ENCODE measurements around the gene AK9.
"Not testable (repeated sequence)": the region's sequence is repeated elsewhere in the genome, so short reads cannot be mapped to it uniquely, and the experiment has no call there.

AK9 gene

DNA sequence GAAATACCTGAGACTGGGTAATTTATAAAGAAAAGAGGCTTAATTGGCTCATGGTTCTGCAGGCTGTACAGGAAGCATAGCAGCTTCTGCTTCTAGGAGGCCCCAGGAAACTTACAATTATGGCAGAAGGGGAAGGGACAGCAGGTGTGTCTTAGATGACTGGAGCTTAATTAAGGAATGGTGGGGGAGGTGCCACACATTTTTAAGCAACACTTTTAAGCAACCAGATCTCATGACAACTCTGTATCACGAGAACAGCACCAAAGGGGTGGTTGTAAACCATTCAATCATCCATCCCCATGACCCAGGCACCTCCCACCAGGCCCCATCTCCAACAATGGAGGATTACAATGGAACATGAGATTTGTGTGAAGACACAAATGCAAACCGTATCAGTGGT lies 27.0 kb upstream of the AK9 start:
- H3K9ac ChIP-seq (ENCODE audit: low read length): no peak overlapping the region
- peaks cover 13% of the 10 kb centered on the region for H3K4me1 ChIP-seq (ENCODE audit: control insufficient read depth, insufficient read depth, low read length)
- no peaks in the 10 kb centered on the region for H3K27me3 ChIP-seq (replicated peaks; ENCODE audit: control insufficient read depth, insufficient read depth, low read length)
- H3K36me3 ChIP-seq (ENCODE audit: control insufficient read depth, insufficient read depth, low read length, severe bottlenecking): peaks cover 8% of the 10 kb centered on the region
- DNase-seq (ENCODE audit: low read depth): no peak
- H3K9me3 ChIP-seq (ENCODE audit: control insufficient read depth, low read length): no peaks in the 10 kb centered on the region
- H3K4me3 ChIP-seq (ENCODE audit: low read length): no peak overlapping the region

- Histone ChIP-seq H3K36me3 (ENCODE audit: control insufficient read depth, insufficient read depth, low read length, severe bottlenecking) (no peaks in the 10 kb centered on the region), H3K9ac (ENCODE audit: low read length) (no peak overlapping the region), H3K9me3 (ENCODE audit: control insufficient read depth, low read length) (peaks cover 3% of the 10 kb centered on the region), H3K4me1 (ENCODE audit: control insufficient read depth, insufficient read depth, low read length) (peaks cover 9% of the 10 kb centered on the region), H3K27me3 (replicated peaks; ENCODE audit: control insufficient read depth, insufficient read depth, low read length) (no peaks in the 10 kb centered on the region), H3K4me3 (ENCODE audit: low read length) (no peak overlapping the region)
- peak; percentile 43 for DNase-seq (ENCODE audit: low read depth)
Observed at GRCh38 chr6:109715616-109716015, 24.6 kb upstream of the AK9 start.

- DNase-seq (ENCODE audit: low read depth): no peak
- Histone ChIP-seq H3K9me3 (ENCODE audit: control insufficient read depth, low read length) (peaks cover 3% of the 10 kb centered on the region), H3K4me3 (ENCODE audit: low read length) (no peak overlapping the region), H3K4me1 (ENCODE audit: control insufficient read depth, insufficient read depth, low read length) (peaks cover 9% of the 10 kb centered on the region), H3K36me3 (ENCODE audit: control insufficient read depth, insufficient read depth, low read length, severe bottlenecking) (no peaks in the 10 kb centered on the region), H3K9ac (ENCODE audit: low read length) (no peak overlapping the region), H3K27me3 (replicated peaks; ENCODE audit: control insufficient read depth, insufficient read depth, low read length) (no peaks in the 10 kb centered on the region)
Observed at GRCh38 chr6:109714611-109715010, 23.6 kb upstream of the AK9 start.

GRCh38 chr6:109714166-109714565 lies 23.2 kb upstream of the AK9 start:
- no peak overlapping the region for H3K4me3 ChIP-seq (ENCODE audit: low read length)
- peaks cover 3% of the 10 kb centered on the region for H3K9me3 ChIP-seq (ENCODE audit: control insufficient read depth, low read length)
- H3K27me3 ChIP-seq (replicated peaks; ENCODE audit: control insufficient read depth, insufficient read depth, low read length): no peaks in the 10 kb centered on the region
- peaks cover 9% of the 10 kb centered on the region for H3K4me1 ChIP-seq (ENCODE audit: control insufficient read depth, insufficient read depth, low read length)
- H3K9ac ChIP-seq (ENCODE audit: low read length): no peak overlapping the region
- no peaks in the 10 kb centered on the region for H3K36me3 ChIP-seq (ENCODE audit: control insufficient read depth, insufficient read depth, low read length, severe bottlenecking)
- no peak for DNase-seq (ENCODE audit: low read depth)

GRCh38 chr6:109713097-109713496 lies 22.1 kb upstream of the AK9 start:
- H3K9ac ChIP-seq (ENCODE audit: low read length): no peak overlapping the region
- H3K4me3 ChIP-seq (ENCODE audit: low read length): no peak overlapping the region
- DNase-seq (ENCODE audit: low read depth): no peak
- peaks cover 9% of the 10 kb centered on the region for H3K4me1 ChIP-seq (ENCODE audit: control insufficient read depth, insufficient read depth, low read length)
- peaks cover 3% of the 10 kb centered on the region for H3K9me3 ChIP-seq (ENCODE audit: control insufficient read depth, low read length)
- H3K27me3 ChIP-seq (replicated peaks; ENCODE audit: control insufficient read depth, insufficient read depth, low read length): no peaks in the 10 kb centered on the region
- H3K36me3 ChIP-seq (ENCODE audit: control insufficient read depth, insufficient read depth, low read length, severe bottlenecking): no peaks in the 10 kb centered on the region

DNA sequence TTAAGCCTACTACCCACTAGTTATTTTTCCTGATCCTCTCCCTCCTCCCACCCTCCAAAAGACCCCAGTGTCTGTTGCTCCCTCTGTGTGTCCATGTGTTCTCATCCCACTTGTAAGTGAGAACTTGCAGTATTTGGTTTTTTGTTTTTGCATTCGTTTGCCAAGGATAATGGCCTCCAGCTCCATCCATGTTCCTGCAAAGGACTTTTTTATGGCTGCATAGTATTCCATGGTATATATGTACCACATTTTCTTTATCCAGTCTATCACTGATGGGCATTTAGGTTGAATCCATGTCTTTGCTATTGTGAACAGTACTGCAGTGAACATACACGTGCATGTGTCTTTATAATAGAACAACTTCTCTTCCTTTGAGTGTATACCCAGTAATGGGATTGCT lies 17.1 kb upstream of the AK9 start:
- H3K36me3 ChIP-seq (ENCODE audit: control insufficient read depth, insufficient read depth, low read length, severe bottlenecking); H3K9ac ChIP-seq (ENCODE audit: low read length); H3K9me3 ChIP-seq (ENCODE audit: control insufficient read depth, low read length); H3K27me3 ChIP-seq (replicated peaks; ENCODE audit: control insufficient read depth, insufficient read depth, low read length); H3K4me1 ChIP-seq (ENCODE audit: control insufficient read depth, insufficient read depth, low read length); H3K4me3 ChIP-seq (ENCODE audit: low read length); DNase-seq (ENCODE audit: low read depth): not testable (repeated sequence)

GRCh38 chr6:109706513-109706912 lies 15.5 kb upstream of the AK9 start:
- no peak overlapping the region for H3K4me3 ChIP-seq (ENCODE audit: low read length)
- H3K9ac ChIP-seq (ENCODE audit: low read length): no peak overlapping the region
- DNase-seq (ENCODE audit: low read depth): no peak
- peaks cover 9% of the 10 kb centered on the region for H3K4me1 ChIP-seq (ENCODE audit: control insufficient read depth, insufficient read depth, low read length)
- no peaks in the 10 kb centered on the region for H3K36me3 ChIP-seq (ENCODE audit: control insufficient read depth, insufficient read depth, low read length, severe bottlenecking)
- H3K9me3 ChIP-seq (ENCODE audit: control insufficient read depth, low read length): no peaks in the 10 kb centered on the region
- no peaks in the 10 kb centered on the region for H3K27me3 ChIP-seq (replicated peaks; ENCODE audit: control insufficient read depth, insufficient read depth, low read length)

- no peak overlapping the region for H3K4me3 ChIP-seq (ENCODE audit: low read length)
- no peaks in the 10 kb centered on the region for H3K27me3 ChIP-seq (replicated peaks; ENCODE audit: control insufficient read depth, insufficient read depth, low read length)
- no peak overlapping the region for H3K9ac ChIP-seq (ENCODE audit: low read length)
- no peaks in the 10 kb centered on the region for H3K9me3 ChIP-seq (ENCODE audit: control insufficient read depth, low read length)
- H3K36me3 ChIP-seq (ENCODE audit: control insufficient read depth, insufficient read depth, low read length, severe bottlenecking): no peaks in the 10 kb centered on the region
- peak; percentile 96 for DNase-seq (ENCODE audit: low read depth)
- peaks cover 11% of the 10 kb centered on the region for H3K4me1 ChIP-seq (ENCODE audit: control insufficient read depth, insufficient read depth, low read length)
Observed at GRCh38 chr6:109705258-109705657, 14.3 kb upstream of the AK9 start.

GRCh38 chr6:109702791-109703190 lies 11.8 kb upstream of the AK9 start:
- Histone ChIP-seq H3K9me3 (ENCODE audit: control insufficient read depth, low read length) (no peaks in the 10 kb centered on the region), H3K9ac (ENCODE audit: low read length) (no peak overlapping the region), H3K36me3 (ENCODE audit: control insufficient read depth, insufficient read depth, low read length, severe bottlenecking) (no peaks in the 10 kb centered on the region), H3K4me3 (ENCODE audit: low read length) (no peak overlapping the region), H3K27me3 (replicated peaks; ENCODE audit: control insufficient read depth, insufficient read depth, low read length) (no peaks in the 10 kb centered on the region), H3K4me1 (ENCODE audit: control insufficient read depth, insufficient read depth, low read length) (peaks cover 11% of the 10 kb centered on the region)
- no peak for DNase-seq (ENCODE audit: low read depth)

GRCh38 chr6:109701774-109702173 lies 10.8 kb upstream of the AK9 start:
- Histone ChIP-seq H3K9ac (ENCODE audit: low read length) (no peak overlapping the region), H3K9me3 (ENCODE audit: control insufficient read depth, low read length) (no peaks in the 10 kb centered on the region), H3K36me3 (ENCODE audit: control insufficient read depth, insufficient read depth, low read length, severe bottlenecking) (no peaks in the 10 kb centered on the region), H3K27me3 (replicated peaks; ENCODE audit: control insufficient read depth, insufficient read depth, low read length) (no peaks in the 10 kb centered on the region), H3K4me1 (ENCODE audit: control insufficient read depth, insufficient read depth, low read length) (peaks cover 16% of the 10 kb centered on the region), H3K4me3 (ENCODE audit: low read length) (no peak overlapping the region)
- no peak for DNase-seq (ENCODE audit: low read depth)

GRCh38 chr6:109701221-109701620 lies 10.2 kb upstream of the AK9 start:
- no peak for DNase-seq (ENCODE audit: low read depth)
- no peak overlapping the region for H3K4me3 ChIP-seq (ENCODE audit: low read length)

DNA sequence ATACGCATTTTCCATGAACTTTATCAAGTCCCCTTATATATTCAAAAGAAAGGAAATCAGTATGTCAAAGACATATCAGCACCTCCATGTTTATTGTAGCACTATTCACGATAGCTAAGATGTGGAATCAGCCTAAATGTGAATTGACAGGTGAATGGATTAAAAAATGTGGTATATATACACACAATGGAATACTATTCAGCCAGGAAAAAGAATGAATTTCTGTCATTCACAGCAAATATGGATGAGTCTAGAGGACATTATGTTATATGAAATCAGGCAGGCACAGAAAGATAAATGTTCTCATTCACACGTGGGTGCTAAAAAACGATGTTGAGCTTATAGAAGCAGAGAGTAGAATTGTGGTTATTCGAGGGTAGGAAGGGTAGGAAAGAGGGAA lies 5.4 kb upstream of the AK9 start:
- Histone ChIP-seq H3K9me3 (ENCODE audit: control insufficient read depth, low read length) (no peaks in the 10 kb centered on the region), H3K9ac (ENCODE audit: low read length) (no peak overlapping the region), H3K36me3 (ENCODE audit: control insufficient read depth, insufficient read depth, low read length, severe bottlenecking) (no peaks in the 10 kb centered on the region), H3K4me1 (ENCODE audit: control insufficient read depth, insufficient read depth, low read length) (peaks cover 17% of the 10 kb centered on the region), H3K27me3 (replicated peaks; ENCODE audit: control insufficient read depth, insufficient read depth, low read length) (no peaks in the 10 kb centered on the region), H3K4me3 (ENCODE audit: low read length) (no peak overlapping the region)
- no peak for DNase-seq (ENCODE audit: low read depth)

More at GRCh38 chr6:109701221-109701620, 10.2 kb upstream of the AK9 start:
- Histone ChIP-seq H3K4me1 (ENCODE audit: control insufficient read depth, insufficient read depth, low read length) (peaks cover 16% of the 10 kb centered on the region), H3K27me3 (replicated peaks; ENCODE audit: control insufficient read depth, insufficient read depth, low read length) (no peaks in the 10 kb centered on the region), H3K36me3 (ENCODE audit: control insufficient read depth, insufficient read depth, low read length, severe bottlenecking) (no peaks in the 10 kb centered on the region), H3K9ac (ENCODE audit: low read length) (no peak overlapping the region), H3K9me3 (ENCODE audit: control insufficient read depth, low read length) (no peaks in the 10 kb centered on the region)
